GM20000 (cell line): ENCODE measurements around the gene RAB11FIP4.

Experiments used
- DNase-seq: peaks from one replicate; pipeline ENCODE4 v3.0.0; 2012; ENCODE audit warnings: low spot score
- TF ChIP-seq, protein P1 (sequence below): IDR thresholded peaks from 2 replicates; pipeline ENCODE4 v1.5.1; 2012; ENCODE audit warnings: mild to moderate bottlenecking, control low read depth; ENCODE audit errors: extremely low read depth, missing control alignments

Gene RAB11FIP4

DNA sequence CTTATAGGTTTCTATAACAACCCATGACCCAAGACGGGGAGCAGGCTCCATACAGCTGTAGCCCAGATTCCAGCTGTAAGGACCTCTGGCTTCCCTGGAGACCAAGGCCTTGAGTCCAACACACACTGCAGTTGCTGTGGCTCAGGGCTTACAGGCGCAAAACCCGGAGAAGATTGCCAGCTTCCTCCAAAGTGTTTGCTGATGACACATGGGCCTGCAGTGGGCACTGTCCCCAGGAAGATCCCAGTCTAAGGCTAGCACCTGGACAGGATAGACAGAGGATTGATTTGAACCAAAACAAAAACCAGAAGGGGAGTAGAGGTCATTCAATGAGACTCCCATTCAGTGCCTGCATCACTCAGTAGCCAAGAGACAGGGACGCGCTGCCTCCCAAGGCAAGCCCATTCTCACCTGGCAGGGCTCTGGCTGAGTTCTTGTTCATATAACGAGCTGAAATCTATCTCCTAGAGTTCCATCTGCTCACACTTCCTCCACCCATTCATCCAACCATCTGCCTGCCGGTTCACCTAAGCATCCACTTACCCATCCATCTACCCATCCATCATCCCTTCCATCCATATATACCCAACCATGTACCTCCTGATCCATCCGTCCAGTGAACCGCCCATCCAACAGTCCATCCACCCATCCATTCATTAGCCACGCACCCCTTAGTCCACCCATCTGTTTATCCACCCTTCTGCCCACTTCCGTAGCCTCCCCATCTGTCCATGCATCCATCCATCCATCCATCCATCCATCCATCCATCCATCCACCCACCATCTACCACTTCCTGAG is 10.2 kb downstream of the RAB11FIP4 start:
- DNase-seq: no peak
- TF ChIP-seq, protein P1, sequence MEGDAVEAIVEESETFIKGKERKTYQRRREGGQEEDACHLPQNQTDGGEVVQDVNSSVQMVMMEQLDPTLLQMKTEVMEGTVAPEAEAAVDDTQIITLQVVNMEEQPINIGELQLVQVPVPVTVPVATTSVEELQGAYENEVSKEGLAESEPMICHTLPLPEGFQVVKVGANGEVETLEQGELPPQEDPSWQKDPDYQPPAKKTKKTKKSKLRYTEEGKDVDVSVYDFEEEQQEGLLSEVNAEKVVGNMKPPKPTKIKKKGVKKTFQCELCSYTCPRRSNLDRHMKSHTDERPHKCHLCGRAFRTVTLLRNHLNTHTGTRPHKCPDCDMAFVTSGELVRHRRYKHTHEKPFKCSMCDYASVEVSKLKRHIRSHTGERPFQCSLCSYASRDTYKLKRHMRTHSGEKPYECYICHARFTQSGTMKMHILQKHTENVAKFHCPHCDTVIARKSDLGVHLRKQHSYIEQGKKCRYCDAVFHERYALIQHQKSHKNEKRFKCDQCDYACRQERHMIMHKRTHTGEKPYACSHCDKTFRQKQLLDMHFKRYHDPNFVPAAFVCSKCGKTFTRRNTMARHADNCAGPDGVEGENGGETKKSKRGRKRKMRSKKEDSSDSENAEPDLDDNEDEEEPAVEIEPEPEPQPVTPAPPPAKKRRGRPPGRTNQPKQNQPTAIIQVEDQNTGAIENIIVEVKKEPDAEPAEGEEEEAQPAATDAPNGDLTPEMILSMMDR: no peak

DNA sequence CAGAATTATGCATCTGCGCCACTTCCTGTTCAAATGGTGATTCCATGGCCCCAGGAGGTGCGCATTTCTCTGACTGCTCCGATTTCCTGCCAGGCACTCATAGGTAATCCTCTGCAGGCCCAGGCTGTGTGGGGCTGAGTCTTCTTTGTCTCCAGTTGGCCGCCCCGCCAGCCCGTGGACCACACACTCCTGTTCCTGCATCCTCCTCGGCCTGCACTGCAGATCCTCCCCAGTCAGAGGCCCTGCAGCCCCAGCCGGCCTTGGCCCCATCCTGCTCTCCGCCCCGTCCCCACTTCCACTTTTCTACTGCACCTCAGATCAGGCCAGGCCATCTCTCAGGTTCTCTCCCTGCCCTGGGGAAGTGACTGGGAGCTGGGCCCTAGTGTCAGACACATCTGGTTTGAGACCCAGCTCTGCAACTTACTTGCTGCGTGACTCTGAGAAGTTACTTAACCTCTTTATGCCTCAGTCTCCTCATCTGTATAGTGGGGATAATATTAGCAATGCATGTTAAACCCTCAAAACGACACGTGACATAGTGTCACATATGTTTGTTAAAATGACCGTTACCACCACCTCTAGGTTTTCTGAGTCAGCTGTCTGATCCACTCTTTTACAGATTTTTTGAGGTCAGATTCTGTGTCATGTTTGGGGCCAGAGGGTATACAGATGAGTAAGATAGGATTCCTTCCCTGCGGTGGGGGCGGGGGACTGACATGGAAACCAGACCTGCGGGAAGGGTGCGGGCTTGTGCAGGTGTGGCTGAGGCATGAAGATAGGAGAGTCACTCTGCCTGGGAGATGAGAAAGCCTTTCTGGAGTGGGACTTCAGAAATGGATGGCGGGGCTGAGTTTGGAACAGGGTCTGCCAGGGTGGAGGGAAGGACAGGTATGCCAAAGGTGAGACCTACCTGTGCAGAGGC is 12.8 kb downstream of the RAB11FIP4 start:
- DNase-seq: no peak
- TF ChIP-seq, protein P1: no peak

DNA sequence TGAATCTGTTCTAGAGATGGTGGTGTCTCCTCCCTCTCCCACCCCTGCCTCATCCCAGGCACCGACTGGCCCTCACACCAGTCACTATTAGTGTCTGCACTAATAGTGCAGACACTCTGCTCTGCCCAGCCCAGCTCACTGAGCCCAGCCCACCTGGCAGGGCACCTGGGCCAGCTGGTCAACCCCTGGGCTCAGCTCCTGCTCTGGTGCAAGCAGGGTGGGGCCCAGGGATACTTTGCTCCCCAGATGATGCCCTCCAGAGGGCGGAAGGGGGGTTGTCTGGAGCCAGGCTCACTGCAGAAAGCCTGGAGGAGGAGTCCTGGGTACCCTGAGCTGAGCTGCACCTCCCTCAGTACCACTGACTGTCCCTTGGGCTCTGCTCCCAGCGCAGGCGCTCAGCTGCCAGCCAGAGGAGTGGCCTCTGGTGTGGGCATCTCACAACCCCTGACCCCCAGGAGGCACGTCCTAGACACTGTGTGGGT is 14.5 kb downstream of the RAB11FIP4 start:
- DNase-seq: no peak
- TF ChIP-seq, protein P1: no peak

DNA sequence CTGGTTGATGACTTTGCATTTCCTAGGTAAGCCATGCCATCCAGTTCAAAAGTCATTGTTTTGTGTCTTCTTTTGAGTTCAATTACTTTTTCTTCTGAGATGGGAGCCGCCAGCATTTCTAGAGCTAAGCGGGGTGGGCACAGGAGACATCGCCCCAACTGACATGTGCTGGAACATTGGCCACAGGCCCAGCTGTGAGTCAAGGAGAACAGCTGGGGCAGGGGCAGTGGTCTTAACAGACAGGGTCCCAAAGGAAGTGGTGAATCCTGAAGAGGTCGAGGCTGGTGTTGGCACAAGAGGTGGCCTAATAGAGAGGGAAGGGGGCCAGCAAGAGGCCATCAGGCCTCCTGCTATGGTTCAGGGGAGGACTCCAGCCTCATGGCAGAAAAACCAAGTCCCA is 17.1 kb downstream of the RAB11FIP4 start:
- TF ChIP-seq, protein P1: no peak
- no peak for DNase-seq

DNA sequence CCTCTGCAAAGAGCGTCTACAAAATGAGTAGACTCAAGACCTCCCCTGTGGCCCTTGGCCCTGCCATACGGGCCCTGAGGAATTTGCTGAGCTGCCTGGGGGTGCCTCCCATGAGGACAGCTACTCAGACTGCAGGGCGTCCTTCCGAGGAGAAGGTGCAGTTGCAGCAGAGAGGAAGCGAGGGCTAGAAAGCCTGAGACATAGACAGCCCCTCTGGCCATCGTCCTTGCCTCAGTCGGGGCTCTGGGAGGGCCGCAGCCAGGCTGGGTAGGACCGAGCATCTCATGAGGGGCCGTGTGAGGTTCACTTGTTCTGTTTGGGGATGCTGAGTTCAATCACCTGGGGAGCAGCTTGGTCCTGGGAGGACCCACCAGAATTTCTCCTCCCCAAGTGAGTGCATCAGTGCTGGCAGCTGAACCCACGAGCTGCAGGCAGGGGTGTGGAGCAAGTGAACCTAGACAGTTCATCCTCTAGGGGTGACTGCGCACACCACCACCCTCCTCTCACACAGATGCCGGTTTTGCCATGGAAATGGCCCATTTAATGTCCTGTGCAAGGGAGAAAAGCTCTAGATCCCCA is 20.3 kb downstream of the RAB11FIP4 start:
- no peak for DNase-seq
- TF ChIP-seq, protein P1: no peak

DNA sequence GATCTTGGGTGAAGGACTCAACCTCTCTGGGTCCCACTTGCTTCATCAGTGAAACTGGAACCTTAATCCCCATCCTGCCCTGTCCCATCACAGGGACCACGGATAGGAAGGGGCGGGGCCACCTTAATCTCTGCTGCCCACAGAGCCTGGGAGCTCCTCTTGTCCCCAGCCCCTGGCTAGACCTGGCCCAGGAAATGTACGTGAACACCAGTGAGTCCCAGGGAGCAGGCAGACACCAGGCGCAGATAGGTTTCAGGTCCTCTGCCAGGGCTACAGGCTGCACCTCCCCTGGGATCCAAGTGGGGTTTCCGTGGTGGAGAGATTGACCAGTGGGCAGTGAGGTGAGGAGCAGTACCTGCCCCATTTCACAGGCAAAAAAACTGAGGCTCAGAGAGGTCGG is 21.0 kb downstream of the RAB11FIP4 start:
- DNase-seq: no peak
- TF ChIP-seq, protein P1: no peak
